Measurements from ENCODE around the gene ABHD6. TPM values are rescaled to one million over a fixed set of nuclear protein-coding genes. Genes with fewer than 3 reads are reported as not detected.
A peak's percentile ranks its signal among the peaks of the same experiment; 100 is the strongest.

ABHD6 gene
- total RNA-seq, 1 experiment from 2014 or later = 2.2 TPM

- no peak overlapping the region for H2AFZ ChIP-seq (ENCODE audit: low read length)
- H3K4me1 ChIP-seq (ENCODE audit: insufficient read depth, low read length) = peaks cover 3% of the 10 kb centered on the region; the same call in 1 of the 2 replicates
- WGBS (ENCODE audit: extremely low coverage, insufficient read length, low lambda C conversion rate) = no CpG with 5 or more reads among the region's 8 CpGs
- Mint-ChIP-seq H3K4me3 (no peak overlapping the region), H3K36me3 (ENCODE audit: insufficient read depth in 1 of 3, low read depth in 3 of 3) (no peaks in the 10 kb centered on the region), H3K27ac (peak overlapping the region in 1 of 3 experiments; percentile 43; a peak in 1 of 7 replicates), H3K9me3 (no peaks in the 10 kb centered on the region), H3K4me1 (peaks cover 17 to 27% of the 10 kb centered on the region in 2 experiments), H3K27me3 (ENCODE audit: low read depth) (peaks cover 10% of the 10 kb centered on the region)
- no peak overlapping the region for H3K14ac ChIP-seq (ENCODE audit: insufficient read depth, low read length)
- TF ChIP-seq CTCF (conservative IDR thresholded peaks at IDR 0.05) = no peak
- no peak overlapping the region for H3T11ph ChIP-seq (ENCODE audit: low read length)
- no peak overlapping the region for H3K27ac ChIP-seq (ENCODE audit: insufficient read length, low read depth, low read length)
- DNase-seq = no peak
- no peak overlapping the region for H3K4me2 ChIP-seq (ENCODE audit: insufficient read depth, insufficient read length, low read length)
- H4K8ac ChIP-seq (replicated peaks; ENCODE audit: insufficient read length, low read depth, low read length) = no peak overlapping the region
- no peak overlapping the region for H2BK5ac ChIP-seq (ENCODE audit: insufficient read length, low read length)
- H4K5ac ChIP-seq (ENCODE audit: insufficient read length, low read depth, low read length) = no peak overlapping the region
- H4K20me1 ChIP-seq (ENCODE audit: control insufficient read depth, insufficient read depth, insufficient read length) = no peaks in the 10 kb centered on the region
- H2BK20ac ChIP-seq (ENCODE audit: low read depth, low read length, poor library complexity, severe bottlenecking) = no peak overlapping the region
- H3K79me1 ChIP-seq (ENCODE audit: insufficient read depth, low read depth, low read length, poor library complexity, severe bottlenecking) = no peaks in the 10 kb centered on the region
- H3K9ac ChIP-seq (ENCODE audit: extremely low read depth, insufficient read length, low read length) = no peak overlapping the region
- H2BK12ac ChIP-seq (ENCODE audit: insufficient read length, low read depth, low read length) = no peak overlapping the region
- H2AK5ac ChIP-seq (ENCODE audit: insufficient read length, low read length) = no peak overlapping the region
- no peak overlapping the region for H3K18ac ChIP-seq (ENCODE audit: insufficient read length, low read depth, low read length)
- H3K56ac ChIP-seq (ENCODE audit: insufficient read length, low read depth, low read length) = no peak overlapping the region
- no peak overlapping the region for H4K91ac ChIP-seq (ENCODE audit: insufficient read length, low read depth, low read length)
- no peaks in the 10 kb centered on the region for H3K23me2 ChIP-seq (ENCODE audit: insufficient read length, low read depth, low read length, poor library complexity, severe bottlenecking)
- H2BK15ac ChIP-seq (ENCODE audit: low read depth, low read length) = no peak overlapping the region
- H2BK120ac ChIP-seq (ENCODE audit: low read depth, low read length, poor library complexity, severe bottlenecking) = no peak overlapping the region
- no peaks in the 10 kb centered on the region for H3K9me3 ChIP-seq (ENCODE audit: control insufficient read depth, low read depth, low read length)
- H3K79me2 ChIP-seq (ENCODE audit: insufficient read depth, low read length) = no peaks in the 10 kb centered on the region
- H3K23ac ChIP-seq (ENCODE audit: insufficient read length, low read depth, low read length) = no peak overlapping the region
- no peaks in the 10 kb centered on the region for H3K27me3 ChIP-seq (ENCODE audit: insufficient read depth, low read length)
- H3K4ac ChIP-seq (ENCODE audit: low read depth, low read length) = no peak overlapping the region
Observed at GRCh38 chr3:58326267-58326900, 88.8 kb downstream of the ABHD6 start.

Measured in H9 (cell line).